HepG2 (cell line): ENCODE measurements around the gene PPARA. TPM values are rescaled to one million over a fixed set of nuclear protein-coding genes. Genes with fewer than 3 reads are reported as not detected.
A peak's percentile ranks its signal among the peaks of the same experiment; 100 is the strongest.

Experiments used
- CHD2 ChIP-seq: IDR thresholded peaks from 2 replicates; pipeline ENCODE4 v1.6.1; 2011; ENCODE audit warnings: low read depth, low read length, improper control_type of control experiment
- CREB1 ChIP-seq, 2 experiments: fragments of 450-650 bp in 1 of 2; IDR thresholded peaks; 2 replicates each; pipeline ENCODE4 v1.6.1; 2016 to 2017; ENCODE audit warnings: control low read depth in 1 of 2, mild to moderate bottlenecking in 1 of 2, missing compliant biosample characterization in 1 of 2, missing genetic modification characterization in 1 of 2
- DNMT1 ChIP-seq: sonication (generic); formaldehyde crosslinking; IDR thresholded peaks from 2 replicates; pipeline ENCODE4 v1.5.1; 2020; ENCODE audit warnings: mild to moderate bottlenecking, missing genetic modification reagents
- DR1 ChIP-seq: sonication (generic); formaldehyde crosslinking; IDR thresholded peaks from 2 replicates; pipeline ENCODE4 v1.8.0; 2021; ENCODE audit warnings: mild to moderate bottlenecking, missing genetic modification reagents, inconsistent platforms
- HIVEP1 ChIP-seq: sonication (generic); formaldehyde crosslinking; IDR thresholded peaks from 2 replicates; pipeline ENCODE4 v1.4.0; 2020; ENCODE audit warnings: mild to moderate bottlenecking, missing genetic modification reagents
- HNRNPL ChIP-seq: fragments of 200-400 bp; formaldehyde crosslinking; IDR thresholded peaks from 2 replicates; pipeline ENCODE4 v1.6.1; 2017; ENCODE audit warnings: mild to moderate bottlenecking, low read depth, low read length
- MEF2D ChIP-seq: sonication (generic); formaldehyde crosslinking; IDR thresholded peaks from 2 replicates; pipeline ENCODE4 v1.5.1; 2020; ENCODE audit warnings: mild to moderate bottlenecking, missing genetic modification reagents
- PCBP1 ChIP-seq: fragments of 200-400 bp; formaldehyde crosslinking; IDR thresholded peaks from 2 replicates; pipeline ENCODE4 v1.6.1; 2017; ENCODE audit warnings: mild to moderate bottlenecking, low read depth, low read length, borderline replicate concordance
- RARG ChIP-seq: sonication (generic); formaldehyde crosslinking; IDR thresholded peaks from 2 replicates; pipeline ENCODE4 v1.4.0; 2020; ENCODE audit warnings: low read depth, mild to moderate bottlenecking, missing genetic modification reagents
- SKIL ChIP-seq: sonication (generic); formaldehyde crosslinking; IDR thresholded peaks from 2 replicates; pipeline ENCODE4 v1.8.0; 2022; ENCODE audit warnings: missing genetic modification reagents, mild to moderate bottlenecking, moderate library complexity, borderline replicate concordance
- SMC3 ChIP-seq: IDR thresholded peaks from 2 replicates; pipeline ENCODE4 v1.6.1; 2011; ENCODE audit warnings: low read length, improper control_type of control experiment
- SYNCRIP ChIP-seq: fragments of 200-400 bp; formaldehyde crosslinking; IDR thresholded peaks from 2 replicates; pipeline ENCODE4 v1.6.1; 2018; ENCODE audit warnings: mild to moderate bottlenecking, low read depth, low read length; ENCODE audit not compliant: insufficient read depth
- TBX2 ChIP-seq: sonication (generic); formaldehyde crosslinking; IDR thresholded peaks from 2 replicates; pipeline ENCODE4 v1.5.0; 2020; ENCODE audit warnings: missing genetic modification reagents, mild to moderate bottlenecking, borderline replicate concordance
- TGIF2 ChIP-seq: IDR thresholded peaks from 2 replicates; pipeline ENCODE4 v1.6.1; 2016; ENCODE audit warnings: control low read depth, missing compliant biosample characterization
- ZBTB38 ChIP-seq: sonication (generic); formaldehyde crosslinking; IDR thresholded peaks from 2 replicates; pipeline ENCODE4 v1.5.1; 2020; ENCODE audit warnings: mild to moderate bottlenecking, missing genetic modification reagents
- ZIK1 ChIP-seq: sonication (generic); formaldehyde crosslinking; IDR thresholded peaks from 2 replicates; pipeline ENCODE4 v1.5.0; 2020; ENCODE audit warnings: mild to moderate bottlenecking, low read depth, missing genetic modification reagents, borderline replicate concordance
- ZNF136 ChIP-seq: sonication (generic); formaldehyde crosslinking; IDR thresholded peaks from 2 replicates; pipeline ENCODE4 v1.8.1; 2022; ENCODE audit warnings: low read depth, mild to moderate bottlenecking, moderate library complexity, missing genetic modification reagents
- ZNF138 ChIP-seq: sonication (generic); formaldehyde crosslinking; IDR thresholded peaks from 2 replicates; pipeline ENCODE4 v1.5.0; 2020; ENCODE audit warnings: mild to moderate bottlenecking, low read depth, missing genetic modification reagents
- ZNF3 ChIP-seq: IDR thresholded peaks from 2 replicates; pipeline ENCODE4 v1.7.0; 2017; ENCODE audit warnings: inconsistent platforms
- ZNF34 ChIP-seq: sonication (generic); formaldehyde crosslinking; IDR thresholded peaks from 2 replicates; pipeline ENCODE4 v1.4.0; 2020; ENCODE audit warnings: mild to moderate bottlenecking, missing genetic modification reagents, borderline replicate concordance
- ZNF550 ChIP-seq: sonication (generic); formaldehyde crosslinking; IDR thresholded peaks from 2 replicates; pipeline ENCODE4 v1.4.0; 2020; ENCODE audit warnings: mild to moderate bottlenecking, missing genetic modification reagents, borderline replicate concordance
- polyA plus RNA-seq, 8 experiments: library from polyadenylated mRNA; depleted of rRNA in 3 of 8; stranded (reverse) in 7 of 8; unstranded in 1 of 8; fragments of >200 nt; fragmentation: Illumina TruSeq in 4 of 8; extraction: Trizol in 4 of 8; gene quantifications; 2 replicates each; pipeline versions ENCODE4 v1.2.1 to v1.2.3, GENCODE V29; 2011 to 2016; ENCODE audit warnings: low read depth in 4 of 8, missing spikeins in 1 of 8, mixed read lengths in 1 of 8; ENCODE audit not compliant: insufficient read depth in 1 of 8
- total RNA-seq, 5 experiments: library from RNA; depleted of rRNA; stranded (reverse); fragments of >200 nt; fragmentation: Illumina TruSeq; extraction: Trizol; gene quantifications; 2 replicates each; pipeline ENCODE4 v1.2.3, GENCODE V29; 2016; ENCODE audit warnings: low read depth in 1 of 5
- TF ChIP-seq, protein P1 (sequence below): sonication (generic); formaldehyde crosslinking; IDR thresholded peaks from 2 replicates; pipeline ENCODE4 v1.5.1; 2020; ENCODE audit warnings: mild to moderate bottlenecking, moderate library complexity, missing genetic modification reagents
- TF ChIP-seq, protein P2 (sequence below): sonication (generic); formaldehyde crosslinking; IDR thresholded peaks from 2 replicates; pipeline ENCODE4 v1.4.0; 2020; ENCODE audit warnings: missing genetic modification reagents

PPARA gene
- total and polyA plus RNA-seq, 2 of the 13 experiments (the other 11 are each of a cell fraction or from before 2014, with no cell fraction given): 18.2 to 24.7 TPM

DNA sequence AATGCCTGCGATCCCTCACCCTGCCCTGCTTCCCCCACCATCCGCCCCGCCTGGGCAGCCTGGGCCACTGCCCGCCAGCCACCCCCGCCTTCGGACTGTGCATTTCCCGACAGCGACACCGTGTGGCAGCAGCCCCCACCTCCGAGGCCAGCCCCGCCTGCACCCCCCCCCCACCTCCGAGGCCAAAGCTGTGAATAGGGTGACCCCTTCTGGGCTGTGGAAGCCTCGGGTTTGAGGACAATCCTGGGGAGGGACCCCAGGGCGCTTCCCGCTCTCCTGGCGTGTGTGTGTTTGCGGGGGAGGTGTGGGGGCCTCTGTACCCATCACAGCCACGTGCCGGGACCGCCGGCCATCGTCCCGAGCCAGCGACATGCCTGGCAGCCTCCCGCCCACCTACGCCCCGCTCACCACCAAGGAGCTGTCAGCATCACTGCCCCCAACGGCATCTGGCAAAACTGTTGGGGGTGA lies 33.8 kb upstream of the PPARA start (continued):
- TF ChIP-seq, protein P1, sequence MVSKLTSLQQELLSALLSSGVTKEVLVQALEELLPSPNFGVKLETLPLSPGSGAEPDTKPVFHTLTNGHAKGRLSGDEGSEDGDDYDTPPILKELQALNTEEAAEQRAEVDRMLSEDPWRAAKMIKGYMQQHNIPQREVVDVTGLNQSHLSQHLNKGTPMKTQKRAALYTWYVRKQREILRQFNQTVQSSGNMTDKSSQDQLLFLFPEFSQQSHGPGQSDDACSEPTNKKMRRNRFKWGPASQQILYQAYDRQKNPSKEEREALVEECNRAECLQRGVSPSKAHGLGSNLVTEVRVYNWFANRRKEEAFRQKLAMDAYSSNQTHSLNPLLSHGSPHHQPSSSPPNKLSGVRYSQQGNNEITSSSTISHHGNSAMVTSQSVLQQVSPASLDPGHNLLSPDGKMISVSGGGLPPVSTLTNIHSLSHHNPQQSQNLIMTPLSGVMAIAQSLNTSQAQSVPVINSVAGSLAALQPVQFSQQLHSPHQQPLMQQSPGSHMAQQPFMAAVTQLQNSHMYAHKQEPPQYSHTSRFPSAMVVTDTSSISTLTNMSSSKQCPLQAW: peak; percentile 77
- TF ChIP-seq ZIK1 (CRISPR knock-in tag) (no peak), ZNF34 (CRISPR knock-in tag) (no peak), ZNF3 (CRISPR knock-in tag) (no peak), CHD2 (no peak), SYNCRIP (no peak), DR1 (CRISPR knock-in tag) (0 out of 2 replicates have a peak, but pooled peaks have one; percentile 6), SMC3 (peak; percentile 76), ZBTB38 (CRISPR knock-in tag) (peak; percentile 37; the same call in 1 of the 2 replicates), SKIL (CRISPR knock-in tag) (no peak), HNRNPL (peak; percentile 78; the same call in 1 of the 2 replicates), ZNF136 (peak; percentile 61; the same call in 1 of the 2 replicates), TBX2 (CRISPR knock-in tag) (peak; percentile 51), PCBP1 (peak; percentile 43; the same call in 1 of the 2 replicates), HIVEP1 (CRISPR knock-in tag) (no peak), TGIF2 (CRISPR knock-in tag) (no peak), CREB1 (IDR thresholded peaks at IDR 0.05) (no peak), CREB1 (CRISPR knock-in tag; IDR thresholded peaks at IDR 0.05) (no peak), RARG (no peak), MEF2D (peak; percentile 16; the same call in 1 of the 2 replicates), ZNF550 (CRISPR knock-in tag) (no peak), DNMT1 (0 out of 2 replicates have a peak, but pooled peaks have one; percentile 53), ZNF138 (CRISPR knock-in tag) (no peak)
- TF ChIP-seq, protein P2, sequence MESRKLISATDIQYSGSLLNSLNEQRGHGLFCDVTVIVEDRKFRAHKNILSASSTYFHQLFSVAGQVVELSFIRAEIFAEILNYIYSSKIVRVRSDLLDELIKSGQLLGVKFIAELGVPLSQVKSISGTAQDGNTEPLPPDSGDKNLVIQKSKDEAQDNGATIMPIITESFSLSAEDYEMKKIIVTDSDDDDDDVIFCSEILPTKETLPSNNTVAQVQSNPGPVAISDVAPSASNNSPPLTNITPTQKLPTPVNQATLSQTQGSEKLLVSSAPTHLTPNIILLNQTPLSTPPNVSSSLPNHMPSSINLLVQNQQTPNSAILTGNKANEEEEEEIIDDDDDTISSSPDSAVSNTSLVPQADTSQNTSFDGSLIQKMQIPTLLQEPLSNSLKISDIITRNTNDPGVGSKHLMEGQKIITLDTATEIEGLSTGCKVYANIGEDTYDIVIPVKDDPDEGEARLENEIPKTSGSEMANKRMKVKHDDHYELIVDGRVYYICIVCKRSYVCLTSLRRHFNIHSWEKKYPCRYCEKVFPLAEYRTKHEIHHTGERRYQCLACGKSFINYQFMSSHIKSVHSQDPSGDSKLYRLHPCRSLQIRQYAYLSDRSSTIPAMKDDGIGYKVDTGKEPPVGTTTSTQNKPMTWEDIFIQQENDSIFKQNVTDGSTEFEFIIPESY (CRISPR knock-in tag): peak; percentile 54; the same call in 1 of the 2 replicates
